ENCODE results near the gene FOXD4.
"Not testable (repeated sequence)": the region's sequence is repeated elsewhere in the genome, so short reads cannot be mapped to it uniquely, and the experiment has no call there.

GRCh38 chr9:90851-91250 lies 27.4 kb downstream of the FOXD4 start:
- TF ChIP-seq EZH2phosphoT487 (IDR thresholded peaks at IDR 0.05; ENCODE audit: low read depth); CTCF (IDR thresholded peaks at IDR 0.05; ENCODE audit: low read depth, low read length): not testable (repeated sequence)
